GM10248 (cell line): ENCODE data around the gene MICAL2.

Experiments used
- CTCF ChIA-PET: fragments of 300-600 bp; sonication (Branson Sonifier 250); formaldehyde crosslinking; extraction: SDS; loops from one replicate; lab custom pipeline; 2021; ENCODE audit warnings: antibody characterized with exemption; lab: Yijun Ruan, JAX
- POLR2A ChIA-PET: fragments of 350-650 bp; sonication (Branson Sonifier 250); formaldehyde crosslinking; extraction: SDS; loops from one replicate; lab custom pipeline; 2020; ENCODE audit warnings: antibody characterized with exemption; lab: Yijun Ruan, JAX
- DNase-seq: peaks from one replicate; pipeline ENCODE4 v3.0.0; 2012; ENCODE audit errors: extremely low spot score
- CTCF ChIP-seq: IDR thresholded peaks from 2 replicates; pipeline ENCODE4 v1.5.1; 2012; ENCODE audit warnings: mild to moderate bottlenecking, low read depth; ENCODE audit errors: extremely low read depth, missing control alignments, control extremely low read depth

Gene MICAL2

GRCh38 chr11:12086271-12087074 lies 23.9 kb upstream of the MICAL2 start:
- ChIA-PET POLR2A (no interaction called here), CTCF (interaction anchor here (1.0 to 1.8 kb wide), 7 partner anchors 9 to 195 kb away, joined by 3 to 8 read pairs (median 4); no protein-coding TSS in a partner anchor)
- no peak for DNase-seq
- TF ChIP-seq CTCF: no peak

GRCh38 chr11:12087075-12088004 lies 23.1 kb upstream of the MICAL2 start:
- DNase-seq: no peak
- CTCF ChIA-PET: interaction anchor here (1.0 to 1.8 kb wide), 8 partner anchors 11 to 194 kb away, joined by 3 to 8 read pairs (median 4); no protein-coding TSS in a partner anchor
- no peak for TF ChIP-seq CTCF
- POLR2A ChIA-PET: no interaction called here

- ChIA-PET POLR2A (no interaction called here), CTCF (interaction anchor here (1.1 to 1.6 kb wide), 4 partner anchors 10 to 149 kb away, joined by 3 to 7 read pairs (median 4); no protein-coding TSS in a partner anchor)
- DNase-seq: no peak
- TF ChIP-seq CTCF: no peak
These were observed 22.3 kb upstream of the MICAL2 start for GRCh38 chr11:12088047-12088481.

DNA sequence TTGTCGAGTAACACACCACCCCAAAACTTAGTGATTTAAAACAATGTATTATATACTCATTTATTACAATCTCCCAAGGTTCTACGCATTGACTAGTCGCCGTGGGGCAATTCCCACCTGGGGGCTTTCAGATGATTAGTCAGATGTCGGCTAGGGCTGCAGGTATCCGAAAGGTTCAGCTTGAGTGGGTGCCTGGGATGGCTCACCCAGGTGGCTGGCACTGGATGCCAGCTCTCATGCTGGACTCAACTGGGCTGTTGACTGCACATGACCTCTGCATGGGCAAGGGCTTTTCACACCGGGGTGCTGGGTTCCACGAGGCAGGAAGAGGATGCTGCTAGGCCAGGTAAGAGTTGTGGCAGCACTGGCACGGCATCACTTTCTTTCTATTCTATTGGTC lies 21.9 kb upstream of the MICAL2 start:
- TF ChIP-seq CTCF: no peak
- ChIA-PET CTCF (interaction anchor here (1.1 to 1.6 kb wide), 3 partner anchors 10 to 147 kb away, joined by 3 to 7 read pairs (median 5); no protein-coding TSS in a partner anchor), POLR2A (no interaction called here)
- DNase-seq: no peak

GRCh38 chr11:12089041-12089440 lies 21.3 kb upstream of the MICAL2 start:
- CTCF ChIA-PET: interaction anchor here (1.1 to 1.3 kb wide), 2 partner anchors 9 to 32 kb away, joined by 3 read pairs; no protein-coding TSS in a partner anchor
- TF ChIP-seq CTCF: no peak

DNA sequence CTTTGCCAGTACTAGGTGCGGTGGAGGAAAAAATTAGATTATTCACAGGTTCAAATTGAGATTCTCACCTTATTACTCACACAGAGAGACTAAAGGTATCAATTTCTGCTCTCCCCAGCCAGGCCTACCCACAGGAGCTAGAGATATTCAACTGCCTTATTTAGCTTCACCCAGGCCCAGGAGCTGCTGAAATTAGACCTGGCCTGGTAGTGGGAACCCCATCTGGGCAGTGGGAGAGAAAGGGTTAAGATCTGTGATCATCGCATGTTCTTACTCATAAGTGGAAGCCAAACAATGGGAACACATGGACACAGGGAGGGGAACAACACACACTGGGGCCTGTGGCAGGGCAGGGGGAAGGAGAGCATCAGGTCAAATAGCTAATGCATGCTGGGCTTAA lies 20.9 kb upstream of the MICAL2 start:
- POLR2A ChIA-PET: no interaction called here
- CTCF ChIA-PET: interaction anchor here (1.3 kb wide), 1 partner anchor 9 kb away, joined by 3 read pairs; no protein-coding TSS in a partner anchor
- DNase-seq: no peak
- TF ChIP-seq CTCF: no peak

More at GRCh38 chr11:12089041-12089440, 21.3 kb upstream of the MICAL2 start:
- DNase-seq: no peak
- POLR2A ChIA-PET: no interaction called here
